Measurements from ENCODE around the gene ASIC1. TPM values are rescaled to one million over a fixed set of nuclear protein-coding genes. Genes with fewer than 3 reads are reported as not detected.

Gene ASIC1
- total and polyA plus RNA-seq, 7 donors: 1.3 to 6.9 (median 4.2) TPM; not detected in 1

DNA sequence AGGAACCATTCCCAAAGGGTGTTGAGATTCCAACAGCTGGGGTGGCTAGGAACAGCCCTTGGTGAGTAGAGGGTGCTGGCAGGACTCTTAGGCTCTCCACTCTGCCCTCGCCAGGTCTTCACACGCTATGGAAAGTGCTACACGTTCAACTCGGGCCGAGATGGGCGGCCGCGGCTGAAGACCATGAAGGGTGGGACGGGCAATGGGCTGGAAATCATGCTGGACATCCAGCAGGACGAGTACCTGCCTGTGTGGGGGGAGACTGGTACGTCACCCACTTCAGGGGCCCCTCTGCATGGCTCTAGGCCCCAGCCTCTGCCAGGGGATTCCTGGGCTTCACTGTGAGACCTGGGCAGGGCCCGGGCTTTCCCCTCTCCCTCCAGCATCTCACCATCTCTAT, 19.7 kb downstream of the ASIC1 start:
- no peak for TF ChIP-seq POLR2A (IDR thresholded peaks at IDR 0.05)
- TF ChIP-seq POLR2AphosphoS5 (IDR thresholded peaks at IDR 0.05): no peak
- no peak for TF ChIP-seq EP300 (IDR thresholded peaks at IDR 0.05)
- TF ChIP-seq, protein P1, sequence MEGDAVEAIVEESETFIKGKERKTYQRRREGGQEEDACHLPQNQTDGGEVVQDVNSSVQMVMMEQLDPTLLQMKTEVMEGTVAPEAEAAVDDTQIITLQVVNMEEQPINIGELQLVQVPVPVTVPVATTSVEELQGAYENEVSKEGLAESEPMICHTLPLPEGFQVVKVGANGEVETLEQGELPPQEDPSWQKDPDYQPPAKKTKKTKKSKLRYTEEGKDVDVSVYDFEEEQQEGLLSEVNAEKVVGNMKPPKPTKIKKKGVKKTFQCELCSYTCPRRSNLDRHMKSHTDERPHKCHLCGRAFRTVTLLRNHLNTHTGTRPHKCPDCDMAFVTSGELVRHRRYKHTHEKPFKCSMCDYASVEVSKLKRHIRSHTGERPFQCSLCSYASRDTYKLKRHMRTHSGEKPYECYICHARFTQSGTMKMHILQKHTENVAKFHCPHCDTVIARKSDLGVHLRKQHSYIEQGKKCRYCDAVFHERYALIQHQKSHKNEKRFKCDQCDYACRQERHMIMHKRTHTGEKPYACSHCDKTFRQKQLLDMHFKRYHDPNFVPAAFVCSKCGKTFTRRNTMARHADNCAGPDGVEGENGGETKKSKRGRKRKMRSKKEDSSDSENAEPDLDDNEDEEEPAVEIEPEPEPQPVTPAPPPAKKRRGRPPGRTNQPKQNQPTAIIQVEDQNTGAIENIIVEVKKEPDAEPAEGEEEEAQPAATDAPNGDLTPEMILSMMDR (IDR thresholded peaks at IDR 0.05): no peak
- WGBS, 2 donors: 93 to 94% methylated on average over 12 of the region's 12 CpGs
- peaks cover 0 to 8% (median 6%) of the 10 kb centered on the region in 4 donors for H3K4me1 ChIP-seq
- H3K27me3 ChIP-seq: no peaks in the 10 kb centered on the region
- no peaks in the 10 kb centered on the region for H3K9me3 ChIP-seq
- no peaks in the 10 kb centered on the region for H3K36me3 ChIP-seq
- no peak for DNase-seq
- intact Hi-C loops (cut with DNase I): loop anchor here (10.0 kb wide), 2 partner anchors 212 to 238 kb away; no protein-coding TSS in a partner anchor
- no peak overlapping the region for H3K4me3 ChIP-seq
- H3K27ac ChIP-seq: no peak overlapping the region

GRCh38 chr12:50078281-50078680, 20.9 kb downstream of the ASIC1 start:
- WGBS, 2 donors: 95 to 96% methylated on average over 10 of the region's 10 CpGs
- no peak overlapping the region for H3K4me3 ChIP-seq
- intact Hi-C loops (cut with DNase I): loop anchor here (10.0 kb wide), 2 partner anchors 213 to 237 kb away; no protein-coding TSS in a partner anchor

DNA sequence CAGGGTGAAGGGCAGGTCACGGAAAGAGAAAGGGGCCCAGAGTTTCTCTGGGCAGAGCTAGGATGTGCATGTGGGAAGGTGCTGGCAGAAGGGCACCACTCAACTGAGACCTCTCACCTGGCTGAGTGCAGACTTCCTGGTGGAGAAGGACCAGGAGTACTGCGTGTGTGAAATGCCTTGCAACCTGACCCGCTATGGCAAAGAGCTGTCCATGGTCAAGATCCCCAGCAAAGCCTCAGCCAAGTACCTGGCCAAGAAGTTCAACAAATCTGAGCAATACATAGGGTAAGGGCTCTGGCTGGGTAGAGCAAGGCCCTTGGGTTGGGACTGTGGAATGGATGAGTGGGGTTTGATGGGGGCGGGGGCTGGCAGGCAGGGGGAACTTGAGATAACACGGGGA, 22.4 kb downstream of the ASIC1 start:
- H3K4me3 ChIP-seq: no peak overlapping the region
- DNase-seq: no peak
- intact Hi-C loops (cut with DNase I): loop anchor here (10.0 kb wide), 2 partner anchors 215 to 235 kb away; no protein-coding TSS in a partner anchor
- no peak overlapping the region for H3K27ac ChIP-seq
- no peaks in the 10 kb centered on the region for H3K36me3 ChIP-seq
- H3K27me3 ChIP-seq: no peaks in the 10 kb centered on the region
- 92 to 95% methylated on average over 5 of the region's 5 CpGs for WGBS, 2 donors
- H3K4me1 ChIP-seq: peaks cover 0 to 14% (median 9%) of the 10 kb centered on the region in 4 donors
- no peaks in the 10 kb centered on the region for H3K9me3 ChIP-seq
- TF ChIP-seq EP300 (IDR thresholded peaks at IDR 0.05) (no peak), POLR2AphosphoS5 (IDR thresholded peaks at IDR 0.05) (no peak), POLR2A (IDR thresholded peaks at IDR 0.05) (no peak)
- TF ChIP-seq, protein P1 (IDR thresholded peaks at IDR 0.05): no peak

More at GRCh38 chr12:50078281-50078680, 20.9 kb downstream of the ASIC1 start:
- TF ChIP-seq POLR2A (IDR thresholded peaks at IDR 0.05) (no peak), POLR2AphosphoS5 (IDR thresholded peaks at IDR 0.05) (no peak), EP300 (IDR thresholded peaks at IDR 0.05) (no peak)
- TF ChIP-seq, protein P1 (IDR thresholded peaks at IDR 0.05): no peak
- no peaks in the 10 kb centered on the region for H3K27me3 ChIP-seq
- no peaks in the 10 kb centered on the region for H3K9me3 ChIP-seq
- H3K4me1 ChIP-seq: peaks cover 0 to 8% (median 6%) of the 10 kb centered on the region in 4 donors
- H3K27ac ChIP-seq: no peak overlapping the region
- H3K36me3 ChIP-seq: no peaks in the 10 kb centered on the region
- DNase-seq: no peak

GRCh38 chr12:50081096-50081808, 23.9 kb downstream of the ASIC1 start:
- H3K9me3 ChIP-seq: no peaks in the 10 kb centered on the region
- H3K27ac ChIP-seq: no peak overlapping the region
- intact Hi-C loops (cut with DNase I): no loop called here
- DNase-seq: no peak
- no peak overlapping the region for H3K4me3 ChIP-seq
- no peaks in the 10 kb centered on the region for H3K27me3 ChIP-seq
- H3K4me1 ChIP-seq: peaks cover 0 to 15% (median 10%) of the 10 kb centered on the region in 4 donors
- TF ChIP-seq, protein P1 (IDR thresholded peaks at IDR 0.05): no peak
- TF ChIP-seq POLR2A (IDR thresholded peaks at IDR 0.05) (no peak), EP300 (IDR thresholded peaks at IDR 0.05) (no peak), POLR2AphosphoS5 (IDR thresholded peaks at IDR 0.05) (no peak)
- 68 to 69% methylated on average over 46 of the region's 46 CpGs for WGBS, 2 donors
- H3K36me3 ChIP-seq: no peaks in the 10 kb centered on the region
